ENCODE data around the gene CDK3. TPM values are rescaled to one million over a fixed set of nuclear protein-coding genes. Genes with fewer than 3 reads are reported as not detected.

Gene CDK3
- total and polyA plus RNA-seq, 2 experiments from 2014 or later: 13.4 to 18.5 TPM

GRCh38 chr17:75979705-75980187 is 20.9 kb upstream of the CDK3 start:
- peak overlapping the region; percentile 97 for H3K27ac ChIP-seq
- no peaks in the 10 kb centered on the region for H3K27me3 ChIP-seq
- H3K4me1 ChIP-seq (ENCODE audit: low read depth): peaks cover 12% of the 10 kb centered on the region
- H3K9me3 ChIP-seq (ENCODE audit: low read depth): no peaks in the 10 kb centered on the region
- H3K4me3 ChIP-seq: peak overlapping the region; percentile 52
- TF ChIP-seq CTCF (IDR thresholded peaks at IDR 0.05; ENCODE audit: low read depth, low read length): no peak
- H3K36me3 ChIP-seq: no peaks in the 10 kb centered on the region
- DNase-seq (ENCODE audit: low read depth in 1 of 2, low spot score in 1 of 2): no peak

GRCh38 chr17:75980188-75981018 is 20.3 kb upstream of the CDK3 start:
- no peaks in the 10 kb centered on the region for H3K9me3 ChIP-seq (ENCODE audit: low read depth)

DNA sequence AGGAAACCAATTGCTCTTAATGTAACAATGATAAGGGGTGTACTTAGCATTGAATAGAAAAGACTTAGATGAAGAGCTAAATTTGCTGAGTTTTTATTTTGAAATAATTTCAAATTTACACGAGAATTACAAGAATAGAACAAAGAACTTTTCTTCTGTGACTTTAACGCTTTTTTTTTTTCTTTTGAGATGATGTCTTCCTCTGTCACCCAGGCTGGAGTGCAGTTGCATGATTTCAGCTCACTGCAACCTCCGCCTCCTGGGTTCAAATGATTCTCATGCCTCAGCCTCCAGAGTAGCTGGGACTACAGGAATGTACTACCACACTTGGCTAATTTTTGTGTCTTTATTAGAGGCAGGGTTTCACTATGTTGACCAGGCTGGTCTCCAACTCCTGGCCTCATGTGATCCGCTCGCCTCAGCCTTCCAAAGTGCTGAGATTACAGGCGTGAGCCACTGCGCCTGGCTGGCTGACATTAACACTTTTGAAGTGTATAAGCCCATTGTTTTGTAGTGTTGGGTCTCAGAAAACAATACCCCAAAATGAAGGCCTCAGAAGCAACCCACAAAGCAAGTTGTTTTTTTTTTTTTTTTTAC is 19.5 kb upstream of the CDK3 start:
- Histone ChIP-seq H3K36me3 (no peaks in the 10 kb centered on the region), H3K4me1 (ENCODE audit: low read depth) (peaks cover 12% of the 10 kb centered on the region), H3K27me3 (no peaks in the 10 kb centered on the region), H3K27ac (peak overlapping the region; percentile 97), H3K4me3 (no peak overlapping the region), H3K9me3 (ENCODE audit: low read depth) (no peaks in the 10 kb centered on the region)
- DNase-seq (ENCODE audit: low read depth in 1 of 2, low spot score in 1 of 2): no peak
- TF ChIP-seq CTCF (IDR thresholded peaks at IDR 0.05; ENCODE audit: low read depth, low read length): no peak

More at GRCh38 chr17:75980188-75981018, 20.3 kb upstream of the CDK3 start:
- H3K36me3 ChIP-seq: no peaks in the 10 kb centered on the region
- peak overlapping the region; percentile 97 for H3K27ac ChIP-seq
- DNase-seq (ENCODE audit: low read depth in 1 of 2, low spot score in 1 of 2): no peak
- no peaks in the 10 kb centered on the region for H3K27me3 ChIP-seq
- no peak for TF ChIP-seq CTCF (IDR thresholded peaks at IDR 0.05; ENCODE audit: low read depth, low read length)
- peak overlapping the region; percentile 52 for H3K4me3 ChIP-seq
- peaks cover 12% of the 10 kb centered on the region for H3K4me1 ChIP-seq (ENCODE audit: low read depth)

GRCh38 chr17:75983501-75984181 is 17.0 kb upstream of the CDK3 start:
- TF ChIP-seq CTCF (IDR thresholded peaks at IDR 0.05; ENCODE audit: low read depth, low read length): no peak

DNA sequence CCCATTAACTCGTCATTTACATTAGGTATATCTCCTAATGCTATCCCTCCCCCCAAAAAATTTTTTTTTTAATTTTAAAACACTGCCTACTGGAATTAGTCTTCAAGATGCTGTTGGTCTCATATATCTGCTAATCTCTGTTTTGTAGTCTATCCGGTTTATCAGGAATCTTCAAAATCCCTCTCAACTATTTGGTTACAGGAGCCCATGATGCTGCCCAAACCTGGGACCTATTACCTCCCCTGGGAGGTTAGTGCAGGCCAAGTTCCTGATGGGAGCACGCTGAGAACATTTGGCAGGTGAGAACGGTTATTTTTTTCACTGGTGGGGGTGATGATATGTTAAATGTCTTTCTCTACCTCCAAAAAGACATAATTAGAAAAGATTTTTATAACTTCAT is 14.7 kb upstream of the CDK3 start:
- H3K4me1 ChIP-seq (ENCODE audit: low read depth): no peaks in the 10 kb centered on the region
- H3K27ac ChIP-seq: no peak overlapping the region
- H3K9me3 ChIP-seq (ENCODE audit: low read depth): no peaks in the 10 kb centered on the region
- no peaks in the 10 kb centered on the region for H3K36me3 ChIP-seq
- TF ChIP-seq CTCF (IDR thresholded peaks at IDR 0.05; ENCODE audit: low read depth, low read length): no peak
- H3K27me3 ChIP-seq: no peaks in the 10 kb centered on the region
- DNase-seq (ENCODE audit: low read depth in 1 of 2, low spot score in 1 of 2): no peak
- H3K4me3 ChIP-seq: no peak overlapping the region

More at GRCh38 chr17:75983501-75984181, 17.0 kb upstream of the CDK3 start:
- Histone ChIP-seq H3K27me3 (no peaks in the 10 kb centered on the region), H3K36me3 (no peaks in the 10 kb centered on the region), H3K9me3 (ENCODE audit: low read depth) (no peaks in the 10 kb centered on the region), H3K4me3 (no peak overlapping the region), H3K27ac (no peak overlapping the region), H3K4me1 (ENCODE audit: low read depth) (no peaks in the 10 kb centered on the region)
- DNase-seq (ENCODE audit: low read depth in 1 of 2, low spot score in 1 of 2): peak in 1 of 2 donors; percentile 55
